PC-9 (cell line): Measurements from ENCODE around the gene KIF6.

Experiments
- CTCF ChIP-seq: fragments of 200-600 bp; sonication (generic); conservative IDR thresholded peaks from 2 replicates; pipeline ENCODE4 v1.6.1; 2017; ENCODE audit warnings: mixed run types, antibody characterized with exemption, mild to moderate bottlenecking, moderate library complexity
- EZH2 ChIP-seq: fragments of 200-600 bp; sonication (generic); IDR thresholded peaks from 2 replicates; pipeline ENCODE4 v1.8.0; 2017; ENCODE audit warnings: antibody characterized with exemption, low read depth

GRCh38 chr6:39693206-39693605 lies 32.0 kb downstream of the KIF6 start:
- no peak for TF ChIP-seq CTCF
- TF ChIP-seq EZH2, result no peak
